ENCODE data around the gene PNKD. TPM values are rescaled to one million over a fixed set of nuclear protein-coding genes. Genes with fewer than 3 reads are reported as not detected.
A peak's percentile ranks its signal among the peaks of the same experiment; 100 is the strongest.

The PNKD gene
- polyA plus RNA-seq, 6 donors from 2014 or later: 99.4 to 143 (median 127) TPM

- DNase-seq: no peak
- no peak for ATAC-seq (ENCODE audit: low read depth in 2 of 2)
- peak overlapping the region in 2 of 6 donors; percentile 83 to 89 for H3K27ac Mint-ChIP-seq
- peaks cover 4 to 15% of the 10 kb centered on the region in 2 donors for H3K36me3 Mint-ChIP-seq
- H3K4me3 Mint-ChIP-seq: no peak overlapping the region
- peaks cover 0 to 1% (median 0%) of the 10 kb centered on the region in 7 donors for H3K9me3 Mint-ChIP-seq
- H3K4me1 Mint-ChIP-seq: peaks cover 0 to 7% (median 0%) of the 10 kb centered on the region in 3 donors
- H3K27me3 Mint-ChIP-seq: no peaks in the 10 kb centered on the region
These were observed 33.5 kb upstream of the PNKD start for GRCh38 chr2:218236829-218237228.

GRCh38 chr2:218238887-218239286, 31.4 kb upstream of the PNKD start:
- H3K4me1 Mint-ChIP-seq: no peaks in the 10 kb centered on the region
- H3K9me3 Mint-ChIP-seq: no peaks in the 10 kb centered on the region
- no peak overlapping the region for H3K4me3 Mint-ChIP-seq
- no peak overlapping the region for H3K27ac Mint-ChIP-seq
- ATAC-seq (ENCODE audit: low read depth in 2 of 2) (no peak), DNase-seq (no peak)
- H3K27me3 Mint-ChIP-seq: no peaks in the 10 kb centered on the region
- peaks cover 8 to 16% of the 10 kb centered on the region in 2 donors for H3K36me3 Mint-ChIP-seq

- Mint-ChIP-seq H3K4me1 (no peaks in the 10 kb centered on the region), H3K27ac (peak overlapping the region in 3 of 6 donors; percentile 11 to 85 (median 76)), H3K36me3 (peaks cover 4 to 8% of the 10 kb centered on the region in 2 donors), H3K4me3 (no peak overlapping the region), H3K27me3 (no peaks in the 10 kb centered on the region), H3K9me3 (no peaks in the 10 kb centered on the region)
- no peak for ATAC-seq (ENCODE audit: low read depth in 2 of 2)
- DNase-seq: no peak
These were observed 26.1 kb upstream of the PNKD start for GRCh38 chr2:218244204-218244603.

- Mint-ChIP-seq H3K27ac (peak overlapping the region in 2 of 6 donors; percentile 29 to 85), H3K9me3 (no peaks in the 10 kb centered on the region), H3K36me3 (peaks cover 5 to 8% of the 10 kb centered on the region in 2 donors), H3K4me3 (no peak overlapping the region), H3K27me3 (no peaks in the 10 kb centered on the region), H3K4me1 (no peaks in the 10 kb centered on the region)
- no peak for DNase-seq
- ATAC-seq (ENCODE audit: low read depth in 2 of 2): no peak
These were observed 25.7 kb upstream of the PNKD start for GRCh38 chr2:218244665-218245064.

- Mint-ChIP-seq H3K36me3 (peaks cover 8 to 10% of the 10 kb centered on the region in 2 donors), H3K27me3 (no peaks in the 10 kb centered on the region), H3K4me1 (no peaks in the 10 kb centered on the region), H3K9me3 (no peaks in the 10 kb centered on the region), H3K4me3 (no peak overlapping the region), H3K27ac (no peak overlapping the region)
- ATAC-seq (ENCODE audit: low read depth in 2 of 2) (no peak), DNase-seq (no peak)
These were observed 25.1 kb upstream of the PNKD start for GRCh38 chr2:218245214-218245613.

DNA sequence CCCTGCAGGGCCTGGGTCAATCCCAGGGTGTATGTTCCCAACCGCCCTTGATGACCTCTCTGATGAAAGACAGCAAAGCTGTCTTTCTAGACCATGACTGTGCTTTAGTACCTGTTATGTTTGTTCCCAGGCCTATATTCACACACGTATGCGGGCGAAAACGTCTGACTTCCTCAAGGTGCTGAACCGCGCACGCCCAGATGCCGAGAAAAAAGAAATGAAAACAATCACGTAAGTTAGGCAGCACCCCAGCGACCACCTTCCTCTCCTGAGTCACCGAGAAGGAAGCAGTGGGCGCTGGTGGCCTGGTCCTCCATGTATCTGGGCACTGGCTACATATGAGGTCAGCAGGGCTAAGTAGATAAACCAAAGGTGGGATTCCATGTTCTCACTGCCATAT, 20.6 kb upstream of the PNKD start:
- H3K27me3 Mint-ChIP-seq: no peaks in the 10 kb centered on the region
- DNase-seq (no peak), ATAC-seq (ENCODE audit: low read depth in 2 of 2) (no peak)
- no peaks in the 10 kb centered on the region for H3K9me3 Mint-ChIP-seq
- peaks cover 6 to 13% of the 10 kb centered on the region in 2 donors for H3K36me3 Mint-ChIP-seq
- peak overlapping the region in 1 of 8 donors; percentile 68 for H3K4me3 Mint-ChIP-seq
- H3K27ac Mint-ChIP-seq: peak overlapping the region; percentile 14 to 78 (median 44)
- H3K4me1 Mint-ChIP-seq: no peaks in the 10 kb centered on the region

GRCh38 chr2:218252509-218253231, 17.6 kb upstream of the PNKD start:
- H3K36me3 Mint-ChIP-seq: peaks cover 6 to 13% of the 10 kb centered on the region in 2 donors
- H3K27me3 Mint-ChIP-seq: no peaks in the 10 kb centered on the region
- H3K27ac Mint-ChIP-seq: peak overlapping the region in 2 of 6 donors; percentile 24 to 77
- no peaks in the 10 kb centered on the region for H3K9me3 Mint-ChIP-seq
- ATAC-seq (ENCODE audit: low read depth in 2 of 2) (no peak), DNase-seq (no peak)
- peaks cover 5 to 16% (median 7%) of the 10 kb centered on the region in 3 donors for H3K4me1 Mint-ChIP-seq
- H3K4me3 Mint-ChIP-seq: no peak overlapping the region

DNA sequence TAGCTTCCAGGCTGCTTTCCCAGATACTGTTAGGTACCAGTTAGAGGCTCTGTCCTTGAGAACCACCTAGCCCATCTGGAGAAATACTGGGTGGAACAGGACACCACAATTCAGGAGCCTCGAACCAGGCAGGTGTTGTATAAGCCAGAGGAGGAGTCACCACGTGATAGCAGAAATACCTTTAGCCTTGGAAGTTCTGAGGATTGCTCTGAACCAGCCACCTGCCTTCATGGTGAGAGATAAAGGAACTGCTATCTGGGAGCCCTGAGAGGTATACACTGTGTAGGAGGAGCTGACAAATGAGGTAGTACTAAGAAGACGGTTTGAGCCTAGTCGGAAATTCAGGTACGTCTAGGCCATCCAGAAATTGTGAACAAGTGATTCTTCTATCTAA, 17.1 kb upstream of the PNKD start:
- peak overlapping the region in 2 of 6 donors; percentile 38 to 47 for H3K27ac Mint-ChIP-seq
- no peak for ATAC-seq (ENCODE audit: low read depth in 2 of 2)

DNA sequence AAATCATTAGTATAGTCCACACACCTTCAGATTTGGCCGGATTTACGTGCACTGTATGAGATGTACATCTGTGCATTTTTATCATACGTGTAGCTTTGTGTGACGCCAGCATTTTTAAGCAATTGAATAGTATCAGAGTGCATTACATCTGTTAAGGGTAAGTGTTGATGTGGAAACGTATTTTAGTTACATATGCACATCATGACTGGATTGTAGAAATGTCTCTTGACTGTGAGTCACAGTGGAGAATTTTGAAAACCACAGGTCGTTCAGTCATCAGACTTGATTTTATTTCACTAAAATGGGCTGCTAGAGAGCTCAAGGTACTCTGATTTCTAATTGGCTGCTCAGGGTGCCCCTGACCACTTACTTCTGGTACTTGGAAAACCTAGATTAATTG, 14.9 kb upstream of the PNKD start:
- peaks cover 21 to 35% (median 34%) of the 10 kb centered on the region in 3 donors for H3K4me1 Mint-ChIP-seq
- DNase-seq (no peak), ATAC-seq (ENCODE audit: low read depth in 2 of 2) (no peak)
- H3K36me3 Mint-ChIP-seq: peaks cover 0 to 13% of the 10 kb centered on the region in 2 donors
- no peak overlapping the region for H3K4me3 Mint-ChIP-seq
- no peaks in the 10 kb centered on the region for H3K27me3 Mint-ChIP-seq
- H3K27ac Mint-ChIP-seq: peak overlapping the region in 4 of 6 donors; percentile 17 to 90 (median 70)
- H3K9me3 Mint-ChIP-seq: no peaks in the 10 kb centered on the region

More for the DNA sequence above, 17.1 kb upstream of the PNKD start:
- no peak for DNase-seq
- Mint-ChIP-seq H3K36me3 (peaks cover 6 to 13% of the 10 kb centered on the region in 2 donors), H3K4me1 (peaks cover 6 to 18% (median 13%) of the 10 kb centered on the region in 3 donors), H3K4me3 (no peak overlapping the region), H3K9me3 (no peaks in the 10 kb centered on the region), H3K27me3 (no peaks in the 10 kb centered on the region)

GRCh38 chr2:218256612-218257350, 13.5 kb upstream of the PNKD start:
- Mint-ChIP-seq H3K4me1 (peaks cover 30 to 47% (median 43%) of the 10 kb centered on the region in 3 donors), H3K4me3 (no peak overlapping the region), H3K9me3 (no peaks in the 10 kb centered on the region)

GRCh38 chr2:218257390-218257981, 12.8 kb upstream of the PNKD start:
- Mint-ChIP-seq H3K4me1 (peaks cover 33 to 53% (median 47%) of the 10 kb centered on the region in 3 donors), H3K4me3 (peak overlapping the region in 7 of 8 donors; percentile 26 to 85 (median 79)), H3K27ac (peak overlapping the region; percentile 66 to 99 (median 97)), H3K27me3 (no peaks in the 10 kb centered on the region), H3K9me3 (no peaks in the 10 kb centered on the region), H3K36me3 (peaks cover 0 to 13% of the 10 kb centered on the region in 2 donors)
- DNase-seq (peak; percentile 83), ATAC-seq (ENCODE audit: low read depth in 2 of 2) (peak; percentile 92 to 94)

More at GRCh38 chr2:218256612-218257350, 13.5 kb upstream of the PNKD start:
- H3K27ac Mint-ChIP-seq: peak overlapping the region; percentile 76 to 99 (median 97)
- peaks cover 0 to 13% of the 10 kb centered on the region in 2 donors for H3K36me3 Mint-ChIP-seq
- DNase-seq: no peak
- H3K27me3 Mint-ChIP-seq: no peaks in the 10 kb centered on the region
- ATAC-seq (ENCODE audit: low read depth in 2 of 2): no peak

DNA sequence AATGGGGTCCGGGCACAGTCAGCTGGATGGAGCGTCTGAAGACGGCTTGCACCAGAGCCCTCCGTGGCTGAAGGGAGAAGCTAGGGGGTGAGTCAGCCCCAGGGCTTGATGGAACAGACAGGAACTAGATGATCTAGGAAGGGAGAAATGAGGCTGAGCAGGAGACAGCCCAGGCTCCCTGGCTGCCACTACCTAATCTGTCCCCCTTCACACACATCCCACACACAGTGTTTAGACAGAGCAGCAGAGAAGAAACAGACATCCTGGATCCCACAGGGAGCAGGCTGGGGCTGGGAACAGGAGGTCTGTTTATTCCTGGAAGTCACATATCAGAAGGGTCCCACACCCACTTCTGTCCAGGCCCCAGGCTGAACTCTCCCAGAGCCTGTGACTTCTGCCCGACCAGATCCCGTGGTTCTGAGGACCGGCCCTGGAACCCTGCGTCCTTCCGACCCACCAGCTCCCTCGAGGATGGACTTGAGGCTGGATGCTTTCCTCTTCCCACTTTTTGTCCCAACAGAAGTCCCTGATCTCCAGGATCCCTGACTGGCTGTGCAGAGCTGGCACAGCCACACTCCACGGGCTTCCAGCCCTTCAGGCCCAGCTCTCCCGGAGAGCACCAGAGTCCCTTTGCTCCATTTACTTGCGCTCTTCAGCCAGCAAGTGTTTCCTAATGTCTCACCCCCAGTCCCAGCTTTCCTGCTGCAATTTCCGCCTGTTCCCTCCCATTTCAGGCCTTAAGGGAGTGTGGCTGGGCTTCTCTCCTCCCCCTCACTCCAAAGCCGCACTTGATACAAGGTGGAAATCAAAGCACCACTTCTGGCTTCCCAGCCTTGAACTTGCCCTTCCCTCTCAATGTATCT, 11.0 kb upstream of the PNKD start:
- Mint-ChIP-seq H3K9me3 (no peaks in the 10 kb centered on the region), H3K27ac (peak overlapping the region in 5 of 6 donors; percentile 57 to 98 (median 89)), H3K27me3 (no peaks in the 10 kb centered on the region), H3K4me1 (peaks cover 40 to 63% (median 62%) of the 10 kb centered on the region in 3 donors), H3K4me3 (peak overlapping the region in 7 of 8 donors; percentile 10 to 87 (median 70)), H3K36me3 (peaks cover 0 to under 1% of the 10 kb centered on the region in 2 donors)
- DNase-seq: no peak
- no peak for ATAC-seq (ENCODE audit: low read depth in 2 of 2)

Measured in naive B cell (primary cell).